ENCODE results near the gene GNL3L. TPM values are rescaled to one million over a fixed set of nuclear protein-coding genes. Genes with fewer than 3 reads are reported as not detected.
"Not testable (repeated sequence)": the region's sequence is repeated elsewhere in the genome, so short reads cannot be mapped to it uniquely, and the experiment has no call there.

GNL3L gene, protein sequence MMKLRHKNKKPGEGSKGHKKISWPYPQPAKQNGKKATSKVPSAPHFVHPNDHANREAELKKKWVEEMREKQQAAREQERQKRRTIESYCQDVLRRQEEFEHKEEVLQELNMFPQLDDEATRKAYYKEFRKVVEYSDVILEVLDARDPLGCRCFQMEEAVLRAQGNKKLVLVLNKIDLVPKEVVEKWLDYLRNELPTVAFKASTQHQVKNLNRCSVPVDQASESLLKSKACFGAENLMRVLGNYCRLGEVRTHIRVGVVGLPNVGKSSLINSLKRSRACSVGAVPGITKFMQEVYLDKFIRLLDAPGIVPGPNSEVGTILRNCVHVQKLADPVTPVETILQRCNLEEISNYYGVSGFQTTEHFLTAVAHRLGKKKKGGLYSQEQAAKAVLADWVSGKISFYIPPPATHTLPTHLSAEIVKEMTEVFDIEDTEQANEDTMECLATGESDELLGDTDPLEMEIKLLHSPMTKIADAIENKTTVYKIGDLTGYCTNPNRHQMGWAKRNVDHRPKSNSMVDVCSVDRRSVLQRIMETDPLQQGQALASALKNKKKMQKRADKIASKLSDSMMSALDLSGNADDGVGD
- total RNA-seq = 25.6 TPM
- long read RNA-seq, partial matches to known transcripts = 0 of 2 reads
- long read RNA-seq, other reads (novel, unspliced or antisense) = 0 of 2 reads

DNA sequence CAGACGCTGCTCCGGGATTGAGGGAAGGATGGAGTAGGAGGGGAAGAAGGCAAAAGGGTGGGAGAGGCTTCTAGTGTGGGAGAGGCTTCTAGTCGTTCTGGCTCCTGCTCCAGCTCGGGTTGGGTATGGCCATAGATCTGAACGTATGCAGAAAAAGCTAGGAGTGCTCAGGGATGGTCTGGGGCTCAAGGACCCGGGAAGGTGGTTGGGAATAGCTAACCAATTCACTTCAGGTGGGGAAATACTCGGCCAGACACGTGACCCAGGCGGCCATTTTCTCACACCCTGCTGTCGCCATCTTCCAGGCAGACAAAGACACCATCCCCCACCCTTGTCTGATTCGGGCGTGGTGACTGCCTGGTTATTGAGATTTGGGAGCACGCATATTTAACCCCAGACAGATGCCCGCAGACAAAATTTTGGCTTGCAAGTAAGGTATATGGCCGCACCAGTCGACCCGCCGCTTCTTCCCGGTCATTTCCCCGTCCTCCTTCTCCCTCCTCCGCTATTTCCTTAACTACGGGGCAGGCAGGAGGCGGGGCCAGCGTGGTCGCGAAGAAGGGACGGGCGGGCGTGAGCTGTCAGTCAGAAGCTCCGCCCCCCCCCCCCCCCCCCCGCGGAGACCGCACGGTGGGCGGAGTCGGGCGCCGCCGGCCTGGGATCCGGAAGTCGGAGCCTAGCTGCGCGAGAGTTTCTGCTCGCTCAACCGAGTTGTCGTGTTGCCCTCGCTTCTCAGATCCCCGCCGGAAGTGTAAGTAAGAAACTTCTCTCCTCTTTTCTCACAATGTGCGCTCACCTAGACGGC lies at the start of gene GNL3L:
Gene GNL3L, plus strand, starts transcription at position 668 of the 805 bp plus-strand sequence. CDS start 2,348 bp downstream, outside the sequence.
- DNase-seq (ENCODE audit: missing footprints) (peak; percentile 94), ATAC-seq (peak; percentile 96)
- intact Hi-C loops (cut with DNase I) = loop anchor here (5.0 to 10.0 kb wide), 3 partner anchors 47 to 285 kb away; partner anchors contain the start of gene TSR2

DNA sequence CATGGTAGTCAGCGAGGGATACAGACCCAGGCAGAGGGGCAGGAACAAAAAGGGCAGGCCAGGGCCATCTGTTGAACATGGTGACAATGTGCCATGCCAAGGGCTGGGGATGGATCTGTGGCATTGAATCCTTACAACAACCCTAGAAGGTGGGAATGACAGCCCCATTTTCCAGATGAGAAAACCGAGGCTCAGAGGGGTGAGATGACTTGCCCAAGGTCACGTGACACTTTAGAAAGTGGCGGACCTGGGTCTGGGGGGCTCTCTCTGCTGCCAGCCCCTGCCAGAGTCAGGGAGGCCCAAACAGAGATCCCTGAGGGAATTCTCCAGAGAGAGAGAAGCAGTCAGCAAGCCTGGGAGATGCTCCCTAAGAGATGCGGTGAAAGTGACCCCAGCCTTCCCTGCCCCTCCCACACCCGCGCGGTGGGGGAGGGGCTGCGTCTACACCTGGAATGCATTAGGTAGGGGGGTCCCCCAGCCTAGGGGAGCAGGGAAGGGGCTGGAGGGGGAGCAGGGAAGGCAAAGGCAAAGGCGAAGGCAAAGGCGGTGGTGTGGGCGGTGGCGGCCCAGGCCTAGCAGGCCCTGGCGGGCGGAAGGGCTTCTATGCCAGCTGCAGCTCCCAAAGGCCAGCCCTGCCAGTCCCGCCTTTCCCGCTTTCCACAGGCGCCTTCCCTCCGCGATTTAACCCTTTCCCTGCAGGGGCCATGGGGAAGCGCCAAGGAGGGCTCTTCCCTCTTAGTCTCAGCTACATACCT lies 47.0 kb upstream of the GNL3L start:
- ATAC-seq = peak; percentile 38
- DNase-seq (ENCODE audit: missing footprints) = no peak
- intact Hi-C loops (cut with DNase I) = loop anchor here (5.0 kb wide), 1 partner anchor 44 kb away; no protein-coding TSS in a partner anchor

DNA sequence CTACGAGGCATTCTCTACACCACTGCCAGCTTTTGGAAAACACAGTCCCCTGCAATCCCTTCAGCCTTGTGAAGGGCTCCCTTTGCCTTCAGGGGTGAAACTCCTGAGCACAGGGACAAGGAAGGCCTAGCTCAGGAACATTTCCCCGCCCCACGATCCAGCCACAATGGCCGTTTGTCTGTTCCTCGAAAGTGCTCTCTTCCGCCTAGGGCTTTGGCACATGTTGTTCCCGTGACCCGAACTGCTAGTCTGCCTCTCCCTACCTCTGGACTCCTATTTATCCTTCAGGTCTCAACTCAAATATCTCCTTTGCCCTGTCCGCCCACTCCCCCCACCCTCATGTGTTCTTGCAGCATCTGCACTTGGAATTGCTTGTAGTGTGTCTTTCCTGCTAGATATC lies 46.1 kb upstream of the GNL3L start:
- ATAC-seq (no peak), DNase-seq (ENCODE audit: missing footprints) (no peak)
- intact Hi-C loops (cut with DNase I) = loop anchor here (5.0 kb wide), 1 partner anchor 43 kb away; no protein-coding TSS in a partner anchor

DNA sequence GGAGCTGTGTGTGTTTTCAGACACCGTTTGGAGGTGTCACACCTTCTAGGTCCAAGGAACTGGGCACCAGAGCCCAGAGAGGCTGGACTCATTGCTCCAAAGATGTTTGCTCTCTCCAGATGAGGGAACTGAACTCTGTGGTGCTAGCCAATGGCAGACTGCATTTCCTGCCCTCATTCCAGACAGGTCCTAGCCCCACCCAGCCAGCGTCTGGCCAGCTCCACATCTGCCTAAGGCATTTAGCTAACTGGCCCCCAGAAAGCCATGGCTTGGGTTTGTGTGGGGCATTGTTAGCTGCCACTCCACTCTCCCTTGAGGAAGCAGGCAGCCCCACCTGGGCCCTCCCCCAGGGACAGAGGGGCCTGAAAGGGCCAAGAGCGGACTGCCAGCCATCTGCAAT lies 45.4 kb upstream of the GNL3L start:
- intact Hi-C loops (cut with DNase I) = loop anchor here (5.0 kb wide), 1 partner anchor 43 kb away; no protein-coding TSS in a partner anchor

DNA sequence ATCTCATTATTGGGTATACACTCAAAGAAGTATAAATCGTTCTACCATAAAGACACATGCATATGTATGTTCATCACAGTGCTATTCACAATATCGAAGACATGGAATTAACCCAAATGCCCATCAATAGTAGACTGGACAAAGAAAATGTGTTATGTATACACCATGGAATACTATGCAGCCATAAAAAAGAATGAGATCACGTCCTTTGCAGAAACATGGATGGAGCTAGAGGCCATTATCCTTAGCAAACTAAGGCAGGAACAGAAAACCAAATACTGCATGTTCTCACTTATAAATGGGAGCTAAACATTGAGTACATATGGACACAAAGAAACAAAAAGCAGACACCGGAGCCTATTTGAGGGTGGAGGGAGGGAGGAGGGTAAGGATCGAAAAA lies 40.2 kb upstream of the GNL3L start:
- intact Hi-C loops (cut with DNase I); ATAC-seq; DNase-seq (ENCODE audit: missing footprints): not testable (repeated sequence)

More for the DNA sequence above, 45.4 kb upstream of the GNL3L start:
- ATAC-seq (no peak), DNase-seq (ENCODE audit: missing footprints) (no peak)

DNA sequence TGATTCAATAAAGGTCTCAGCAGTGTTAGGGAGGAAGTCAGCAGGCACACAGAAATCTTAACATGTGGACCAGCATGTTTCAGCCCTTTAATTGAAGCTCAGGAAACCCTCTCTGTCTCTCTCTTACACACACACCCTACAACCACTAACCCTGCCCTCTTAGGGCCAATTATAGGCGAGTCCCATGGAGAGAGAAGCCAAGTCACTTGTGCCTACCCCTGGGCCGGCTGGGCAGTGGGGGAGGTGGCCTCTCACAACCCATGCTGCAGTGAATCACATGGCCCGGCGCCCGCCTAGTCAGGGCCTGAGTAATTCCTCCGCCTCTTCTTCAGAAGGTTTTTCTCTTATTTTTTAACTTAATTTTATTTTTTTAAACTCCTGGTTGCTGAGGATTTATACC lies 37.7 kb upstream of the GNL3L start:
- intact Hi-C loops (cut with DNase I) = no loop called here
- no peak for ATAC-seq
- no peak for DNase-seq (ENCODE audit: missing footprints)

DNA sequence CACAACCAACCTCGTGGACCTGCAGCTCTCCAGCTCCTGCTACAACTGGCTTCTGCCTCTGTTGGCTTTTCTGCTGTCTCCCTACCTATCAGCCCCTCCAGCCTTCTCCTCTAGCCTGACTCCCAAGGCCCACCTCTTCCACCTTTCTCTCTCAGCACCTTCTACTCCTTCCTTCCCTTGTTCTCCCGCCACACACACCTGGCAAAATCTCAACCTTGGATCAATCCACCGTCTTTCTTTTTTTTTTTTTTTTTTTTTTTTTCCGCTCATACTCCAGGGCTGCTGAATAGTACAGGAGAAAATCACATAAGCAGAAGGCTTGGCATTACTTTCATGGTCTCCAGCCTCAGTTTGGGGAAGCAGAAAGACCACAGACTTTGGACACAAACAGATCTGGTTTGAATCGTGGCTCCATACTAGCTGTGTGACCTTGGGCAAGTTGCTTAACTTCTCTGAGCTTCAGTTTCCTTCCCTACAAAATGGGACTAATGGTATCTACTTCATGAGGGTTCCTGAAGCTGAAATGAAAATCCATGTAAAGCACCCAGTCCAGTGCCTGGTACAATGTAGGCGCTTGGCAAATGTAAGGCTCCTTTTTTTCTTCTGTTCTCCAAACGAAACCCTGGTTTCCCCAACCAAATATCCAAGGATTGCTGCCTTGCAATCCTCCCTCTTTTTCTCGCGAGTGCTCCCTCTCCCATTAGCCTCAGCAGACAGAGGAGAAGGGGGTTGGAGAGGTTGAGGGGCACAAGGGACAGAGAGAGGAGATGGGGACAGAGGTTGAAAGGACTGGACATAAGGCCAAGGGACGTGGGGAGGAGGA lies 35.6 kb upstream of the GNL3L start:
- intact Hi-C loops (cut with DNase I) = no loop called here
- DNase-seq (ENCODE audit: missing footprints) = no peak
- no peak for ATAC-seq

DNA sequence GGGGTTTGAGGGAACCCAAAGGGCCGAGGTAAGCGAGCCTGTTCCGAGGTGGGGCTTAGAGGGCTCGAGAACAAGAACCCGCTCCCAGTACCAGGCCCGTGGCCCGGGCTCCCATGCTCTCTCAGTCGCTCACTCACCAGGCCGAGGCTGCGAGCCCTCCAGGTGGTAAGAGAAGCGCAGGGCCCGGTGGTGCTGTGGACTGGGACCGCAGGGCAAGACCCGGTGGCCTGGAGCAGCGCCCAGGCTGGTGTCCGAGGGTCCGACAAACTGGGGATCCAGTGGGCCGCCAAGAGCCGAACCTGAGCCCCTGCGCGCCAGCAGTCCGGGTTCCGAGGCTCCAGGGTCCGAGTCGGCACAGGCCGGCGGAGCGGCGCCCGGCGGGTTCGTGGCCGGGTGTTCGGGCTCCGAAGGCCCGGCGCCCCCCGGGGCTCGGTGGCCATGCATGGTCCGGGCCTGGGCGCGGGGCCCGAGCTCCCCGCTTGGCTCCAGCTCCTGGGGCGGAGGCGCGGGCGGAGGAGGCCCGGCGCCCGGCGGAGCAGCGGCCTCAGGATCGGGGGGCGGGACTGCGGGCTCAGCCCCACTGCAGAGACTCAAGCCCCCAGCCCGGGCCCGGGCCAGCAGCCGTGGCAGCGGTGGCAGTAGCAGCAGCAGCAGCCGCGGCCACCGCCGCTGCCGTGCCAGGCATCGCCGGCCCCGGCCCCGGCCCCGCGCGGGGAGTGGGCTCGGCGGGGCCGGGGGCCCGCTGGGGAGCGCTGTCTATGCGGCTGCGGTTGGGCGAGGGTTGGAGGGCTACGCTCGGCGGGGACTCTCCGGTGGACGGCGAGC lies 34.8 kb upstream of the GNL3L start:
- DNase-seq (ENCODE audit: missing footprints) (no peak), ATAC-seq (peak; percentile 40)
- intact Hi-C loops (cut with DNase I) = no loop called here

DNA sequence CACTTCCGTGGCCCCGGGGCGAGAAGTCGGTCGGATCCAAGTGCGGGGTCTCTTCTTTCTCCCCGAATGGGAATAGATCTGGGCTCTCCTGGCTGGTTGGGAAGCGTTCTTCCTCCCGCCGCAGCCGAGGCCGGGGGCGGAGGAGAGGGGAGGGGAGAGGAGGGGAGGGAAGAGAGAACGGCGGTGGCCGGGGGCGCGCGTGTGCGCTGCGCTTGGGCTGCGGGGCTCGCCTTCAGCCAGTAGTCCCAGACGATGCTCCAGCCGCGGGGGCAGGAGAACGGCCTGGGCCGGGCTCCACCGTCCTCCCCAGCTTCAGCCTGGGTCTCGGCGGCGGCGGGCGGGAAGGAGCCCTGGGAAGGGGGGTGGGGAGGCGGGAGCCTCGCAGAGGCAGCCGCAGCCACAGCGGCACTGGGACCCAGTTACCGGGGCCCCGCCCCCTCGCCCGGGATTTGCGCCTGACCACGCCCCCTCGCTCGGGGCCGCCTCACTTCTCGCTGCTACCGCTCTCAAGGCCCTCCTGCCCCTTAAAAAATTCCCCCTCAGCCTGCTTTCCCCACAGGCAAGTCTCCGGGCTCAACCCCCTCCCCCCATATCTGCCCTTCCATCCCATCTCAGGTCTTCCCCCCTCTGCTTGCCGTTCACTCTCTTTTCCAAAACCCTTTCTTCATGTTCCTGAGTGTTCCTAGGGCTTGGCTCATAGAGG lies 34.1 kb upstream of the GNL3L start, which contains the start of gene FGD1:
Gene FGD1, minus strand, starts transcription at position 421 of the 703 bp plus-strand sequence. CDS start 802 bp downstream, outside the sequence.
- peak; percentile 86 for DNase-seq (ENCODE audit: missing footprints)
- ATAC-seq = peak; percentile 92
- intact Hi-C loops (cut with DNase I) = no loop called here

DNA sequence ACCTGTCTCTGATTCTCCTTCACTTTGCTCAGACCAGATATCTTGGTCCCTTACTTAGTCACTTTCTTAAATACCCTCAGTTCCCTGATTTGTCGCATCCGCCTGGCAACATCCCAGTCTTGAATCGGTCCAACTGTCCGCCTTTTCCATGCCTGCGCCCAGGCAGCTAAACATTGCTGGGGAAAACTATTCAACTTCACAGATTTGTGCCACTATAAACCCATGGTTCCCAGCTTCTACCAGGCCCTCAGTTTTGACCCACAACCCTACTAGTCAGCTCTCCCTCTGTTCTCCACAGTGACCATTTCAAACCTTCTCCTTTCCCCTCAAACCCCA lies 33.5 kb upstream of the GNL3L start:
- intact Hi-C loops (cut with DNase I) = no loop called here
- ATAC-seq = no peak
- DNase-seq (ENCODE audit: missing footprints) = no peak

DNA sequence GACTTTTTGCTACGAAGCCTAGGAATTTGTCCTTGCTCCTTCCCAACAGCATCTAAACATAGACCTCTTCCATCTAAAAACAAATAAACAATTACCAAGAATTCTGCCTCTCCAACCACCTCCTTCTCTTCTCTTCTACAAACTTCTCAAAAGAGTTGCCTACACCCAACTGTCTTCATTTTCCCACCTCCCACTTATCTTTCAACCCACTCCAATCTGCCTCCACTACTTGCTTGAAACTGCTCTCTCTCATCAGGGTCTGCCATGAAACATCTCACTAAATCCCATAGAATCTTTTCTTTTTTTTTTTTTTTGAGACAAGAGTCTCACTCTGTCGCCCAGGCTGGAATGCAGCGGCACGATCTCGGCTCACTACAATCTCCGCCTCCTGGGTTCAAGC lies 33.1 kb upstream of the GNL3L start:
- no peak for ATAC-seq
- intact Hi-C loops (cut with DNase I) = no loop called here
- no peak for DNase-seq (ENCODE audit: missing footprints)

DNA sequence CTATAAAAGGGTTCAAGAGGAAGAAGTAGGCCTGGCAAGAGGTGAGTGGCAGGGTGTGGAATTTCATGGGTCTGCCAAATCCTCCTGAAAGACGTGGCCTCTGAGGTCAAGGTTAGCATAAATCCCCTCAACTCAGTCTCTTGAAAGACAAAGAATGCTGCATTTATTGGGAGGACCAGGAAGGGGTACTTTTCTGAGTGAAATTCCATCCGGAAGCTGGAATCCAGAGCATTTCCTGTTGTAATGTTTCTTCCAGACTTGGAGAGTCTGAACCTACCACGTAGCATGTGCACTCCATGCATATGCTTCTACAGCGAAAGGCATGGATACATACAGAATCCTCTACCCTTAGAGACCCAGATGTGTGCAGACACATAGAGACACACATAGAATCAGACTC lies 20.6 kb upstream of the GNL3L start:
- no peak for DNase-seq (ENCODE audit: missing footprints)
- peak; percentile 54 for ATAC-seq
- intact Hi-C loops (cut with DNase I) = no loop called here

DNA sequence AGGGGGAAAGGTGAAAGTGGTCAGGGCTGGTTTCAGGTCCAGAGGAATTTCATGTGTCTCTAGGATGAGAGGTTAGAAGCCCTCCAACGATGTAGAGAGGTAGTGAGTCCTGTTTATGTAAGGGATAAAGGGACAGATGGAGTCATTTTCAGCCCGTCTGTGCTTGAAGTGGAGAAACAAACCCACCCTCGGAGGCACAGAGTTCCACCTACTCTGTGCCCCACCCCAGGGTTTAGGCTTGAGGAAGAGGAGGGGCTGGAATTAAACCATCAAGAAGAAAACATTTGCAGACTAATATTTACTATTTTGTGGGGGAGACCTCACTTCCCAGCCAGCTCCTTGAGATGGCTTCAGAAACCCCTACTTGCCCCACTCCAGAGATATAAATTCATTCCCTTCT lies 868 bp upstream of the GNL3L start:
- no peak for ATAC-seq
- intact Hi-C loops (cut with DNase I) = loop anchor here (5.0 kb wide), 1 partner anchor 47 kb away; no protein-coding TSS in a partner anchor
- DNase-seq (ENCODE audit: missing footprints) = no peak

DNA sequence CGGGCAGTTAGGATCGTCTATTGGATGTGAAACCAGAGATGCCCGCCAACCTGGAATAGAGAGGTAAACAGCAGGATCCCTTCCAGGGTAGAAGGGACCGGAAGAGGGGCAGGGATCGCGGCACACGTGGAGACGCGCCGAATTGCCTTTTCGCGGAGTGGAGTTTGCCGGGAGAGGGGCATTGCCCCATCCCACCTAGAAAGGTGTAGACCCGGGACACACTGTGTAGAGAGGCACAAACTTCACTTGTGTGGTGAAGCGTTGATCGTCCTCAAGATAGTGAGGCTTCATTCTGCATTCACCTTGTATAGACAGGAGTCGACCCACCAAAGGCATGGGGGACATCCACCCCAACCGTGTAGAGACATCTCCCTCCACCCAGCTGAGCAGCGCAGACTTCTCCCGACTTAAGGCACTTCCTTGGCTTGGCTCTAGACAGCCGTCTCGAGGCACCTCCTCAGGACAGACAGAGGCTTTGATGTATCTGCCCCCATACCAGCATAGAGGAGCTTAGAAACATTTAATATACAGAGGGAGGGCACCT lies 410 bp downstream of the GNL3L start:
- intact Hi-C loops (cut with DNase I) = loop anchor here (5.0 to 10.0 kb wide), 2 partner anchors 88 to 286 kb away; partner anchors contain the start of gene TSR2
- no peak for DNase-seq (ENCODE audit: missing footprints)

DNA sequence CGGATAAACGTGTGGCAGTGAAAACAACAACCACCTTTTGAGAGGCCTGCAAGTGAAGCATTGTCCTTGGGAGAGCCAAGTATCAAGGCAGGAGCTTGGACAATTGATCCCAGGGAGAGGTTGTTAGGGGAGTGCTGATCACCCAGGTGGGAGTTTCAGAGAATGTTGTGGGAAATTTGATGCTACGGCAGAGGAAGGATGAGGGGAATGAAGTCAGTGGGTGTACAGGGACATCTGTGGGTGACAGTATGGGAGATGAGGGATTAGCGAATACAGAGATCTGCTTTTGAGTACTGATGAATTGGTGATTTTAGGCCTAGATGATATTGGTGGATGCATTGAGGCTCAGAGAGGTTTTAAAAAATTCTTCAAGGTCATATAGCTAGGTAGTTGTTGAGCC lies 4.3 kb downstream of the GNL3L start:
- intact Hi-C loops (cut with DNase I) = loop anchor here (5.0 to 10.0 kb wide), 2 partner anchors 92 to 289 kb away; partner anchors contain the start of gene TSR2
- ATAC-seq (no peak), DNase-seq (ENCODE audit: missing footprints) (no peak)

More for the DNA sequence above, 410 bp downstream of the GNL3L start:
- ATAC-seq = no peak

DNA sequence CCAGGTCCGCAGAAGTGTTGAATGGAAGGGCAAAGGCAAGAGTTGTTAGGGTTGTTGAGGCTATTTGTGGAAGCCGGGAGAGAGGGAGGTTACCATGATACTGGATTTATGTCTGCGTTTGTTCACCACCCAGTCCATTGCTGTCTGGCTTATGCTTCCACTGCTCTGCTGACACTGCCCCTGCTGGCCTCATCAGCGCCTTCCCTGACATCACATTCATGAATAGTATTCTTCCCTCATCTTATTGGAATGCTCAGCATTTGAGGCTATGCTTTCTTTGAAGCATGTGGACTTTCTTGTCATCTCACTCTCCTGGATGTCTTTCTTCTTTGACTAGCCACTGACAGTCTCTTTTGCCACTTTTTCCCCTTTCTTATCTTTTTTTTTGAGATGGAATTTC lies 10.3 kb downstream of the GNL3L start:
- intact Hi-C loops (cut with DNase I) = no loop called here
- ATAC-seq (peak; percentile 60), DNase-seq (ENCODE audit: missing footprints) (no peak)
